ENCODE results near the gene NEDD4L. TPM values are rescaled to one million over a fixed set of nuclear protein-coding genes. Genes with fewer than 3 reads are reported as not detected.

The NEDD4L gene
- total RNA-seq, 6 experiments from 2014 or later = 11.2 to 28.1 (median 15.7) TPM

GRCh38 chr18:58136879-58137278, 92.9 kb downstream of the NEDD4L start:
- no peak overlapping the region for H3K4me3 Mint-ChIP-seq
- no peaks in the 10 kb centered on the region for H3K36me3 Mint-ChIP-seq (ENCODE audit: low read depth)
- H3K27ac Mint-ChIP-seq = no peak overlapping the region
- H3K4me1 Mint-ChIP-seq (ENCODE audit: low read depth) = peaks cover 16% of the 10 kb centered on the region
- H3K27me3 Mint-ChIP-seq (ENCODE audit: insufficient read depth) = peaks cover 26% of the 10 kb centered on the region
- no peak for DNase-seq
- no peak for TF ChIP-seq CTCF (IDR thresholded peaks at IDR 0.05)
- no peaks in the 10 kb centered on the region for H3K9me3 Mint-ChIP-seq

GRCh38 chr18:58139459-58140386, 95.7 kb downstream of the NEDD4L start:
- no peak for DNase-seq
- no peak for TF ChIP-seq CTCF (IDR thresholded peaks at IDR 0.05)
- no peaks in the 10 kb centered on the region for H3K9me3 Mint-ChIP-seq
- peaks cover 43% of the 10 kb centered on the region for H3K27me3 Mint-ChIP-seq (ENCODE audit: insufficient read depth)
- H3K4me3 Mint-ChIP-seq = no peak overlapping the region
- peaks cover 16% of the 10 kb centered on the region for H3K4me1 Mint-ChIP-seq (ENCODE audit: low read depth)
- H3K36me3 Mint-ChIP-seq (ENCODE audit: low read depth) = peaks cover 7% of the 10 kb centered on the region; the same call in 1 of the 2 replicates
- no peak overlapping the region for H3K27ac Mint-ChIP-seq

GRCh38 chr18:58140387-58141325, 96.6 kb downstream of the NEDD4L start:
- Mint-ChIP-seq H3K9me3 (no peaks in the 10 kb centered on the region), H3K36me3 (ENCODE audit: low read depth) (peaks cover 7% of the 10 kb centered on the region; the same call in 1 of the 2 replicates), H3K4me3 (no peak overlapping the region), H3K4me1 (ENCODE audit: low read depth) (peaks cover 6% of the 10 kb centered on the region), H3K27me3 (ENCODE audit: insufficient read depth) (peaks cover 45% of the 10 kb centered on the region), H3K27ac (no peak overlapping the region)
- no peak for DNase-seq
- peak; percentile 14; the same call in 1 of the 2 replicates for TF ChIP-seq CTCF (IDR thresholded peaks at IDR 0.05)

GRCh38 chr18:58143386-58143785, 99.4 kb downstream of the NEDD4L start:
- no peaks in the 10 kb centered on the region for H3K9me3 Mint-ChIP-seq
- H3K27ac Mint-ChIP-seq = no peak overlapping the region
- no peak for DNase-seq
- H3K4me3 Mint-ChIP-seq = no peak overlapping the region
- no peak for TF ChIP-seq CTCF (IDR thresholded peaks at IDR 0.05)
- no peaks in the 10 kb centered on the region for H3K4me1 Mint-ChIP-seq (ENCODE audit: low read depth)
- H3K27me3 Mint-ChIP-seq (ENCODE audit: insufficient read depth) = peaks cover 40% of the 10 kb centered on the region
- peaks cover 7% of the 10 kb centered on the region; the same call in 1 of the 2 replicates for H3K36me3 Mint-ChIP-seq (ENCODE audit: low read depth)

- DNase-seq = no peak
- peaks cover 7% of the 10 kb centered on the region; the same call in 1 of the 2 replicates for H3K36me3 Mint-ChIP-seq (ENCODE audit: low read depth)
- H3K9me3 Mint-ChIP-seq = no peaks in the 10 kb centered on the region
- TF ChIP-seq CTCF (IDR thresholded peaks at IDR 0.05) = no peak
- no peak overlapping the region for H3K4me3 Mint-ChIP-seq
- H3K27me3 Mint-ChIP-seq (ENCODE audit: insufficient read depth) = peaks cover 39% of the 10 kb centered on the region
- H3K27ac Mint-ChIP-seq = no peak overlapping the region
- no peaks in the 10 kb centered on the region for H3K4me1 Mint-ChIP-seq (ENCODE audit: low read depth)
Observed at GRCh38 chr18:58144106-58144505, 100.1 kb downstream of the NEDD4L start.
